ENCODE data around the gene ANKRD34A. TPM values are rescaled to one million over a fixed set of nuclear protein-coding genes. Genes with fewer than 3 reads are reported as not detected.

ANKRD34A gene
- total and polyA plus RNA-seq, 2 of the 4 experiments (the other 2 are of a cell fraction), result 0.90 to 1.9 TPM

GRCh38 chr1:145990249-145990855, 26.0 kb upstream of the ANKRD34A start:
- dilution Hi-C loops (cut with HindIII; ENCODE audit: low sequenced_read_pairs, unreplicated experiment), result no loop called here
- ATAC-seq (ENCODE audit: low read depth), result no peak

More at GRCh38 chr1:145990249-145990855, 26.0 kb upstream of the ANKRD34A start:
- peaks cover 12% of the 10 kb centered on the region for H3K4me1 ChIP-seq (ENCODE audit: control insufficient read depth, insufficient read depth, low read length)
- peaks cover 13% of the 10 kb centered on the region for H3K9me1 ChIP-seq (ENCODE audit: insufficient read depth, low read length)
- H3K4ac ChIP-seq (ENCODE audit: low read depth, low read length), result no peak overlapping the region
- no peak overlapping the region for H3K9ac ChIP-seq (ENCODE audit: low read depth, low read length)
- BruUV-seq (replicated peaks), result no TSS peak
- no peak overlapping the region for H3K56ac ChIP-seq (ENCODE audit: extremely low read depth, insufficient read depth, low read length)
- no peak overlapping the region for H3K23ac ChIP-seq (ENCODE audit: low read depth, low read length)
- H3K14ac ChIP-seq (replicated peaks; ENCODE audit: low read depth, low read length), result no peak overlapping the region
- no peak overlapping the region for H3K4me2 ChIP-seq (ENCODE audit: low read depth, low read length)
- no peaks in the 10 kb centered on the region for H3K9me3 ChIP-seq (ENCODE audit: control insufficient read depth, insufficient read depth, low read length)
- H2AFZ ChIP-seq (replicated peaks; ENCODE audit: low read length, poor library complexity), result no peak overlapping the region
- no peak overlapping the region for H4K91ac ChIP-seq (ENCODE audit: insufficient read depth, low read depth, low read length)
- H3K4me3 ChIP-seq (ENCODE audit: insufficient read depth, low read depth, low read length), result no peak overlapping the region
- CTCF ChIA-PET, result no interaction called here
- no peak for DNase-seq
- no peak overlapping the region for H3K18ac ChIP-seq (ENCODE audit: low read depth, low read length)
- in situ Hi-C loops (cut with MboI; ENCODE audit: low sequenced_read_pairs) (no loop called here), intact Hi-C loops (cut with micrococcal nuclease) (no loop called here)
- H3K27me3 ChIP-seq (ENCODE audit: control insufficient read depth, insufficient read depth, low read length), result no peaks in the 10 kb centered on the region
- peaks cover 16 to 20% of the 10 kb centered on the region in 2 experiments for H3K79me1 ChIP-seq (ENCODE audit: low read depth in 1 of 2, low read length in 2 of 2)
- 81 to 100% methylated on average over 1 to 5 of the region's 7 CpGs for WGBS, 2 experiments (ENCODE audit: extremely low coverage in 2 of 2, insufficient read length in 1 of 2)
- H2BK5ac ChIP-seq (ENCODE audit: low read depth, low read length, poor library complexity, severe bottlenecking), result no peak overlapping the region
- no peak overlapping the region for H4K5ac ChIP-seq (ENCODE audit: low read depth, low read length)
- TF ChIP-seq MXI1 (IDR thresholded peaks at IDR 0.05; ENCODE audit: borderline replicate concordance, low read depth, low read length), result no peak
- no peak for TF ChIP-seq FOS (IDR thresholded peaks at IDR 0.05; ENCODE audit: low read depth, low read length)
- TF ChIP-seq NFE2L2 (IDR thresholded peaks at IDR 0.05; ENCODE audit: low read depth, low read length), result no peak
- TF ChIP-seq RAD21 (IDR thresholded peaks at IDR 0.05; ENCODE audit: low read length), result no peak
- no peak for TF ChIP-seq CEBPB (IDR thresholded peaks at IDR 0.05; ENCODE audit: low read depth, low read length)
- no peak for TF ChIP-seq MAZ (IDR thresholded peaks at IDR 0.05; ENCODE audit: borderline replicate concordance, low read depth, low read length)
- TF ChIP-seq RCOR1 (IDR thresholded peaks at IDR 0.05; ENCODE audit: insufficient replicate concordance, low read length), result no peak
- TF ChIP-seq SMC3 (IDR thresholded peaks at IDR 0.05; ENCODE audit: low read depth, low read length), result no peak
- TF ChIP-seq MAFK (IDR thresholded peaks at IDR 0.05; ENCODE audit: low read depth, low read length), result no peak
- TF ChIP-seq ELK1 (IDR thresholded peaks at IDR 0.05; ENCODE audit: borderline replicate concordance, low read depth, low read length), result no peak
- TF ChIP-seq RFX5 (IDR thresholded peaks at IDR 0.05; ENCODE audit: low read depth, low read length), result no peak
- no peak for TF ChIP-seq POLR2A (IDR thresholded peaks at IDR 0.05; ENCODE audit: low read depth, low read length)
- no peak for TF ChIP-seq USF2 (IDR thresholded peaks at IDR 0.05; ENCODE audit: low read depth, low read length)
- TF ChIP-seq CTCF (conservative IDR thresholded peaks at IDR 0.05; ENCODE audit: low read depth, low read length), result no peak
- TF ChIP-seq BHLHE40 (IDR thresholded peaks at IDR 0.05; ENCODE audit: low read depth, low read length), result no peak
- no peak for TF ChIP-seq CHD1 (IDR thresholded peaks at IDR 0.05; ENCODE audit: low read depth, low read length)
- H3K27ac ChIP-seq (ENCODE audit: insufficient read depth, low read length), result no peak overlapping the region
- H3K36me3 ChIP-seq (ENCODE audit: control insufficient read depth, insufficient read depth, low read length), result peaks cover 13% of the 10 kb centered on the region
- peaks cover 12% of the 10 kb centered on the region; the same call in 1 of the 2 replicates for H4K20me1 ChIP-seq (ENCODE audit: insufficient read depth, low read length)
- no peak overlapping the region for H2BK15ac ChIP-seq (ENCODE audit: low read depth, low read length)
- H2BK120ac ChIP-seq (ENCODE audit: low read depth, low read length), result no peak overlapping the region
- no peak overlapping the region for H4K8ac ChIP-seq (ENCODE audit: low read depth in 2 of 2, low read length in 2 of 2)
- no peak overlapping the region for H2AK9ac ChIP-seq (replicated peaks; ENCODE audit: low read depth, low read length, poor library complexity)
- no peak overlapping the region for H2AK5ac ChIP-seq (ENCODE audit: low read depth, low read length)
- POLR2A ChIA-PET (ENCODE audit: unreplicated experiment), result interaction anchor here (1.9 kb wide), 1 partner anchor 11 kb away, joined by 11 read pairs; no protein-coding TSS in a partner anchor
- no peak overlapping the region for H2BK20ac ChIP-seq (ENCODE audit: low read depth, low read length)

Measured in IMR-90 (cell line).